DOHH2 (cell line): ENCODE results near the gene WFS1.

Source experiments
- H3F3A ChIP-seq: fragments of 200-600 bp; sonication (generic), shearing (Covaris generic); 2 replicates; pipeline ENCODE4 v1.6.0; 2016; ENCODE audit warnings: antibody characterized with exemption, mild to moderate bottlenecking; ENCODE audit not compliant: control insufficient read depth, insufficient read depth
- H3K27ac ChIP-seq: fragments of 200-600 bp; sonication (generic); 2 replicates; pipeline ENCODE4 v1.5.1; 2014; ENCODE audit warnings: low read depth, mild to moderate bottlenecking, low read length, moderate library complexity
- H3K27me3 ChIP-seq: fragments of 200-600 bp; sonication (generic); 2 replicates; pipeline ENCODE4 v1.6.1; 2014; ENCODE audit warnings: mild to moderate bottlenecking, low read length, mixed read lengths; ENCODE audit not compliant: control insufficient read depth
- H3K36me3 ChIP-seq: fragments of 200-600 bp; sonication (generic); 2 replicates; pipeline ENCODE4 v1.6.1; 2014; ENCODE audit warnings: mild to moderate bottlenecking, low read length, moderate library complexity, mixed read lengths; ENCODE audit not compliant: control insufficient read depth
- H3K4me1 ChIP-seq: fragments of 200-600 bp; sonication (generic); 2 replicates; pipeline ENCODE4 v1.6.1; 2014; ENCODE audit warnings: mild to moderate bottlenecking, low read length, mixed read lengths; ENCODE audit not compliant: control insufficient read depth
- H3K4me2 ChIP-seq: fragments of 200-600 bp; sonication (generic); 2 replicates; pipeline ENCODE4 v1.6.0; 2014; ENCODE audit warnings: mild to moderate bottlenecking, low read length, moderate library complexity
- H3K4me3 ChIP-seq: fragments of 200-600 bp; sonication (generic); 2 replicates; pipeline ENCODE4 v1.5.1; 2014; ENCODE audit warnings: mild to moderate bottlenecking, low read length, mixed read lengths
- H3K79me2 ChIP-seq: fragments of 200-600 bp; sonication (generic); 2 replicates; pipeline ENCODE4 v1.6.1; 2014; ENCODE audit warnings: mild to moderate bottlenecking, low read length, mixed read lengths; ENCODE audit not compliant: control insufficient read depth
- H3K9me2 ChIP-seq: fragments of 200-600 bp; sonication (generic); replicated peaks from 2 replicates; pipeline ENCODE4 v1.6.1; 2014; ENCODE audit warnings: mild to moderate bottlenecking, low read length, mixed read lengths; ENCODE audit not compliant: control insufficient read depth
- H3K9me3 ChIP-seq: fragments of 200-600 bp; sonication (generic); 2 replicates; pipeline ENCODE4 v1.6.1; 2014; ENCODE audit warnings: antibody characterized with exemption, low read length, mixed read lengths; ENCODE audit not compliant: control insufficient read depth, insufficient read depth
- H4K20me1 ChIP-seq: fragments of 200-600 bp; sonication (generic); 2 replicates; pipeline ENCODE4 v1.6.0; 2014; ENCODE audit warnings: low read depth, mild to moderate bottlenecking, antibody characterized with exemption, low read length, moderate library complexity; ENCODE audit not compliant: control insufficient read depth, insufficient read depth
- CTCF ChIP-seq: fragments of 200-600 bp; sonication (generic); IDR thresholded peaks from one replicate; pipeline ENCODE4 v1.5.1; 2014; ENCODE audit warnings: antibody characterized with exemption, mild to moderate bottlenecking, low read depth, low read length; ENCODE audit not compliant: poor library complexity, severe bottlenecking
- EZH2phosphoT487 ChIP-seq: fragments of 200-600 bp; sonication (generic); IDR thresholded peaks from 2 replicates; pipeline ENCODE4 v1.6.1; 2017; ENCODE audit warnings: borderline replicate concordance, mild to moderate bottlenecking, antibody characterized with exemption, low read length, moderate library complexity, mixed read lengths

WFS1 gene

GRCh38 chr4:6229095-6229494 lies 40.6 kb upstream of the WFS1 start:
- Histone ChIP-seq H3K4me2 (no peak overlapping the region), H3K79me2 (no peaks in the 10 kb centered on the region), H3F3A (no peaks in the 10 kb centered on the region), H4K20me1 (no peaks in the 10 kb centered on the region), H3K27ac (no peak overlapping the region), H3K4me3 (no peak overlapping the region), H3K9me2 (no peaks in the 10 kb centered on the region), H3K9me3 (no peaks in the 10 kb centered on the region), H3K36me3 (no peaks in the 10 kb centered on the region), H3K27me3 (0 out of 2 replicates have a peak, but pooled peaks cover under 1% of the 10 kb centered on the region), H3K4me1 (no peaks in the 10 kb centered on the region)
- TF ChIP-seq EZH2phosphoT487 (no peak), CTCF (no peak)

- H3K4me3 ChIP-seq: no peak overlapping the region
- no peak overlapping the region for H3K27ac ChIP-seq
- H3K79me2 ChIP-seq: no peaks in the 10 kb centered on the region
- H3K36me3 ChIP-seq: no peaks in the 10 kb centered on the region
- TF ChIP-seq CTCF: no peak
- TF ChIP-seq EZH2phosphoT487: no peak
- no peaks in the 10 kb centered on the region for H3K27me3 ChIP-seq
- no peaks in the 10 kb centered on the region for H4K20me1 ChIP-seq
- no peaks in the 10 kb centered on the region for H3K4me1 ChIP-seq
- no peaks in the 10 kb centered on the region for H3F3A ChIP-seq
- no peaks in the 10 kb centered on the region for H3K9me3 ChIP-seq
- no peaks in the 10 kb centered on the region for H3K9me2 ChIP-seq
- no peak overlapping the region for H3K4me2 ChIP-seq
Measured at GRCh38 chr4:6229671-6230501, 39.8 kb upstream of the WFS1 start.

GRCh38 chr4:6230502-6230785 lies 39.2 kb upstream of the WFS1 start:
- H3K27me3 ChIP-seq: no peaks in the 10 kb centered on the region
- no peaks in the 10 kb centered on the region for H4K20me1 ChIP-seq
- no peaks in the 10 kb centered on the region for H3F3A ChIP-seq
- H3K4me3 ChIP-seq: no peak overlapping the region
- TF ChIP-seq EZH2phosphoT487 (no peak), CTCF (no peak)
- no peaks in the 10 kb centered on the region for H3K36me3 ChIP-seq
- H3K4me1 ChIP-seq: no peaks in the 10 kb centered on the region
- H3K9me3 ChIP-seq: no peaks in the 10 kb centered on the region
- no peak overlapping the region for H3K27ac ChIP-seq
- H3K79me2 ChIP-seq: no peaks in the 10 kb centered on the region
- H3K4me2 ChIP-seq: no peak overlapping the region
- H3K9me2 ChIP-seq: no peaks in the 10 kb centered on the region
